Erythroblast (primary cell): ENCODE results near the gene ZNG1B.

Source experiments
- GATA1 ChIP-seq: IDR thresholded peaks from 2 replicates; pipeline ENCODE4 v1.6.1; 2011; ENCODE audit warnings: low read depth, mild to moderate bottlenecking, control low read depth, low read length, moderate library complexity
- POLR2A ChIP-seq: IDR thresholded peaks from 2 replicates; pipeline ENCODE4 v1.6.1; 2011; ENCODE audit warnings: mild to moderate bottlenecking, low read length

DNA sequence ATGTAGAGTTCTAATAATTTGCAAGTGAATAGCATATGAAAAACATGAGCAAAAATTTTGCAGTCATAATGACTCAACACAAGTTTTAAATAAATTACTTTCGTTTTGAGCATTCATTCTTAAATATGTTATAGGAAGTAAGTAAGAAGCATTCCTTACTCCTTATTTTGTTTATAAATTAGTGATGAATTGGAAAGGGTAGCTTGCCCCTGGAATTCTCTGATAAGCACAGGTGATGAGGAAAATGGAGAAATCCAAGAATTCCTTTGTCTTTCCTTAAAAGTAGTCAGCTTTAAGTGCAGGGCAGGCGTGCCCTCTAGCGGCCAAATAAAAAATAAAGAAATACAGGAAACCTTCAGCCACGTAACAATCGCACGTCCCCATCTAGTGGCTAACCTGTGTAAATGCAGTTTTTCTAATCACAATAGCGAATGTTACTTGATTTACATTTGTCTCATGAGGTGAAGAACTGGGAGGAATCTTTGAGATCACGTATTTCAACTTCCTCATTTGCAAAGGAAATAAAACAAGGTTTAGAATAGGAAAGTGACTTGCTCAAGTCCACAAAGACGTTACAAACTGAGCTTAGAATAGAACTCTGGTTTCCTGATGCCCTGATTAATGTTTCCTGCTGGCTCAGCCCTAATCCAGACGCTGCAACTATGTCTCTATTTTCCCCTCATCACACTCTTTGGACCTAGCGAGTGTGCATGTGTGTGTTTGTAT, 47.2 kb upstream of the ZNG1B start:
- TF ChIP-seq POLR2A (no peak), GATA1 (no peak)
